Mesenchymal stem cell (in vitro differentiated cells and primary cell): ENCODE measurements around the gene RFX8.

Experiments used
- DNase-seq: peaks from one replicate; pipeline ENCODE4 v3.0.0-alpha.2; 2013
- H2AFZ ChIP-seq: one replicate; pipeline ENCODE4 v1.6.1; 2013; ENCODE audit warnings: low read depth, mild to moderate bottlenecking, control low read depth, inconsistent platforms, low read length, moderate library complexity
- H2AK5ac ChIP-seq: 2 replicates; pipeline ENCODE4 v1.6.1; 2013; ENCODE audit warnings: low read length, moderate library complexity, mild to moderate bottlenecking, inconsistent platforms; ENCODE audit not compliant: severe bottlenecking
- H2BK120ac ChIP-seq: one replicate; pipeline ENCODE4 v1.6.1; 2013; ENCODE audit warnings: low read depth, mild to moderate bottlenecking, inconsistent platforms, low read length, moderate library complexity
- H2BK12ac ChIP-seq, 2 experiments: one replicate each; pipeline ENCODE4 v1.6.1; 2013; ENCODE audit warnings: inconsistent platforms in 2 of 2, low read length in 2 of 2, mild to moderate bottlenecking in 2 of 2, moderate library complexity in 2 of 2, control low read depth in 1 of 2
- H2BK15ac ChIP-seq: one replicate; pipeline ENCODE4 v1.6.1; 2013; ENCODE audit warnings: mild to moderate bottlenecking, low read depth, inconsistent platforms; ENCODE audit not compliant: poor library complexity, severe bottlenecking
- H2BK5ac ChIP-seq: 2 replicates; pipeline ENCODE4 v1.6.1; 2013; ENCODE audit warnings: low read depth, mild to moderate bottlenecking, low read length, control low read depth, inconsistent platforms; ENCODE audit not compliant: poor library complexity, severe bottlenecking
- H3K14ac ChIP-seq, 2 experiments: one replicate each; pipeline ENCODE4 v1.6.1; 2013; ENCODE audit warnings: inconsistent platforms in 2 of 2, low read length in 2 of 2, control low read depth in 1 of 2, mild to moderate bottlenecking in 1 of 2, moderate library complexity in 1 of 2
- H3K18ac ChIP-seq, 2 experiments: one replicate each; pipeline ENCODE4 v1.6.1; 2013; ENCODE audit warnings: inconsistent platforms in 2 of 2, low read length in 2 of 2, control low read depth in 1 of 2, low read depth in 1 of 2, mild to moderate bottlenecking in 1 of 2
- H3K23ac ChIP-seq, 2 experiments: one replicate each; pipeline ENCODE4 v1.6.1; 2013; ENCODE audit warnings: inconsistent platforms in 2 of 2, low read length in 2 of 2, mild to moderate bottlenecking in 2 of 2, moderate library complexity in 2 of 2, control low read depth in 1 of 2
- H3K27ac ChIP-seq: 2 replicates; pipeline ENCODE4 v1.5.1; 2013; ENCODE audit warnings: mild to moderate bottlenecking, moderate library complexity, low read length, control low read depth, inconsistent platforms; ENCODE audit not compliant: poor library complexity, severe bottlenecking
- H3K27me3 ChIP-seq, 2 experiments: 2 replicates each; pipeline versions ENCODE4 v1.6.1 to v1.7.0; 2013; ENCODE audit warnings: low read length in 2 of 2, mild to moderate bottlenecking in 2 of 2, moderate library complexity in 2 of 2, control low read depth in 1 of 2, inconsistent platforms in 1 of 2; ENCODE audit not compliant: control insufficient read depth in 1 of 2, insufficient read depth in 1 of 2
- H3K36me3 ChIP-seq, 2 experiments: 2 replicates each; pipeline versions ENCODE4 v1.6.1 to v1.7.0; 2013; ENCODE audit warnings: low read length in 2 of 2, control low read depth in 1 of 2, inconsistent platforms in 1 of 2, low read depth in 1 of 2, mild to moderate bottlenecking in 1 of 2; ENCODE audit not compliant: insufficient read depth in 2 of 2, control insufficient read depth in 1 of 2
- H3K4ac ChIP-seq, 2 experiments: one replicate each; pipeline ENCODE4 v1.6.1; 2013; ENCODE audit warnings: inconsistent platforms in 2 of 2, low read length in 2 of 2, mild to moderate bottlenecking in 2 of 2, moderate library complexity in 2 of 2, control low read depth in 1 of 2, low read depth in 1 of 2
- H3K4me1 ChIP-seq: 2 replicates; pipeline ENCODE4 v1.6.1; 2013; ENCODE audit warnings: low read depth, low read length, control low read depth; ENCODE audit not compliant: control insufficient read depth, insufficient read depth
- H3K4me2 ChIP-seq: 2 replicates; pipeline ENCODE4 v1.6.1; 2013; ENCODE audit warnings: low read length, mild to moderate bottlenecking, inconsistent platforms; ENCODE audit not compliant: poor library complexity, severe bottlenecking
- H3K4me3 ChIP-seq, 2 experiments: 2 replicates each; pipeline versions ENCODE4 v1.5.1 to v1.7.0; 2013; ENCODE audit warnings: low read length in 2 of 2, mild to moderate bottlenecking in 2 of 2, control low read depth in 1 of 2, low read depth in 1 of 2; ENCODE audit not compliant: insufficient read depth in 1 of 2
- H3K79me1 ChIP-seq: replicated peaks from 2 replicates; pipeline ENCODE4 v1.6.1; 2013; ENCODE audit warnings: mild to moderate bottlenecking, control low read depth, low read length, inconsistent platforms; ENCODE audit not compliant: poor library complexity, severe bottlenecking
- H3K9ac ChIP-seq: 2 replicates; pipeline ENCODE4 v1.7.0; 2013; ENCODE audit warnings: mild to moderate bottlenecking, low read length, moderate library complexity
- H3K9me3 ChIP-seq: 2 replicates; pipeline ENCODE4 v1.7.0; 2013; ENCODE audit warnings: mild to moderate bottlenecking, low read length; ENCODE audit not compliant: control insufficient read depth
- H4K8ac ChIP-seq: one replicate; pipeline ENCODE4 v1.6.1; 2013; ENCODE audit warnings: inconsistent platforms, mild to moderate bottlenecking, low read length, moderate library complexity
- H4K91ac ChIP-seq: one replicate; pipeline ENCODE4 v1.6.1; 2013; ENCODE audit warnings: mild to moderate bottlenecking, low read length, inconsistent platforms
- WGBS: methylation state at CpG from one replicate; pipeline ENCODE4 v1.1.7; 2013; ENCODE audit warnings: mixed read lengths; 5-methylcytosine and 5-hydroxymethylcytosine counted together

Gene RFX8

GRCh38 chr2:101486994-101487393 lies 12.1 kb upstream of the RFX8 start:
- no peak overlapping the region for H4K91ac ChIP-seq
- H3K23ac ChIP-seq = no peak overlapping the region
- 88% methylated on average over 5 of the region's 5 CpGs for whole genome bisulfite sequencing
- no peak overlapping the region for H4K8ac ChIP-seq
- H2AFZ ChIP-seq = no peak overlapping the region
- no peaks in the 10 kb centered on the region for H3K79me1 ChIP-seq
- no peak overlapping the region for H2BK15ac ChIP-seq
- no peaks in the 10 kb centered on the region for H3K36me3 ChIP-seq
- no peak overlapping the region for H2BK120ac ChIP-seq
- no peak overlapping the region for H3K18ac ChIP-seq
- H3K4ac ChIP-seq = no peak overlapping the region
- H3K27ac ChIP-seq = no peak overlapping the region
- peaks cover 4% of the 10 kb centered on the region for H3K9me3 ChIP-seq
- H2BK5ac ChIP-seq = no peak overlapping the region
- H2BK12ac ChIP-seq = no peak overlapping the region
- H3K9ac ChIP-seq = no peak overlapping the region
- DNase-seq = no peak
- no peak overlapping the region for H2AK5ac ChIP-seq
- no peaks in the 10 kb centered on the region for H3K4me1 ChIP-seq
- H3K4me3 ChIP-seq = no peak overlapping the region
- no peak overlapping the region for H3K14ac ChIP-seq
- peaks cover 0 to 4% of the 10 kb centered on the region in 2 experiments for H3K27me3 ChIP-seq
- H3K4me2 ChIP-seq = no peak overlapping the region

GRCh38 chr2:101486258-101486701 lies 11.4 kb upstream of the RFX8 start:
- peak overlapping the region; percentile 59 for H4K91ac ChIP-seq

GRCh38 chr2:101485856-101486255 lies 10.9 kb upstream of the RFX8 start:
- no peak overlapping the region for H2AFZ ChIP-seq
- H2BK120ac ChIP-seq = no peak overlapping the region
- H3K18ac ChIP-seq = peak overlapping the region; percentile 35 to 68
- no peak for DNase-seq
- peaks cover 4% of the 10 kb centered on the region for H3K9me3 ChIP-seq
- H3K79me1 ChIP-seq = no peaks in the 10 kb centered on the region
- peak overlapping the region in 1 of 2 experiments; percentile 60 for H2BK12ac ChIP-seq
- H4K91ac ChIP-seq = peak overlapping the region; percentile 59
- H2AK5ac ChIP-seq = no peak overlapping the region
- H3K23ac ChIP-seq = no peak overlapping the region
- H2BK5ac ChIP-seq = no peak overlapping the region
- H3K4me2 ChIP-seq = no peak overlapping the region
- no peak overlapping the region for H3K4me3 ChIP-seq
- no peak overlapping the region for H3K4ac ChIP-seq
- H3K9ac ChIP-seq = no peak overlapping the region
- peak overlapping the region in 1 of 2 experiments; percentile 68 for H3K14ac ChIP-seq
- peak overlapping the region; percentile 76 for H2BK15ac ChIP-seq
- no peak overlapping the region for H3K27ac ChIP-seq
- no peaks in the 10 kb centered on the region for H3K36me3 ChIP-seq
- 96% methylated on average over 4 of the region's 4 CpGs for WGBS
- H3K4me1 ChIP-seq = no peaks in the 10 kb centered on the region
- peaks cover 0 to 4% of the 10 kb centered on the region in 2 experiments for H3K27me3 ChIP-seq
- H4K8ac ChIP-seq = no peak overlapping the region

More at GRCh38 chr2:101486258-101486701, 11.4 kb upstream of the RFX8 start:
- Histone ChIP-seq H3K4me3 (no peak overlapping the region), H2BK15ac (peak overlapping the region; percentile 76), H3K9me3 (peaks cover 4% of the 10 kb centered on the region), H4K8ac (no peak overlapping the region), H3K4me2 (no peak overlapping the region), H3K27me3 (peaks cover 0 to 4% of the 10 kb centered on the region in 2 experiments), H3K4ac (no peak overlapping the region), H3K79me1 (no peaks in the 10 kb centered on the region), H2BK120ac (no peak overlapping the region), H3K23ac (no peak overlapping the region), H3K27ac (no peak overlapping the region), H3K18ac (peak overlapping the region; percentile 35 to 68), H3K36me3 (no peaks in the 10 kb centered on the region), H2AK5ac (no peak overlapping the region), H3K14ac (peak overlapping the region in 1 of 2 experiments; percentile 68), H3K4me1 (no peaks in the 10 kb centered on the region), H3K9ac (no peak overlapping the region), H2AFZ (no peak overlapping the region), H2BK12ac (peak overlapping the region in 1 of 2 experiments; percentile 60), H2BK5ac (no peak overlapping the region)
- WGBS = 81% methylated on average over 4 of the region's 4 CpGs
- DNase-seq = no peak

- Histone ChIP-seq H3K4me3 (no peak overlapping the region), H3K9me3 (no peaks in the 10 kb centered on the region), H3K4ac (no peak overlapping the region), H2BK15ac (no peak overlapping the region), H2BK5ac (no peak overlapping the region), H4K91ac (peak overlapping the region; percentile 55), H2AK5ac (no peak overlapping the region), H2BK12ac (peak overlapping the region in 1 of 2 experiments; percentile 23), H3K27me3 (peaks cover 0 to 5% of the 10 kb centered on the region in 2 experiments), H3K18ac (no peak overlapping the region), H3K14ac (peak overlapping the region in 1 of 2 experiments; percentile 83), H2BK120ac (no peak overlapping the region), H3K4me2 (no peak overlapping the region), H3K79me1 (no peaks in the 10 kb centered on the region), H3K36me3 (no peaks in the 10 kb centered on the region), H3K9ac (no peak overlapping the region), H2AFZ (no peak overlapping the region), H3K23ac (peak overlapping the region in 1 of 2 experiments; percentile 26), H4K8ac (no peak overlapping the region), H3K27ac (no peak overlapping the region), H3K4me1 (no peaks in the 10 kb centered on the region)
- DNase-seq = no peak
- WGBS = 88% methylated on average over 8 of the region's 8 CpGs
Observed at GRCh38 chr2:101480764-101481163, 5.9 kb upstream of the RFX8 start.
